Activated T-helper 1 cell treated with anti-CD3 and anti-CD28 coated beads, Interleukin-2, amount 50 U/mL, for 16 hours (primary cell): ENCODE results near the gene MGMT.

ENCODE experiments used
- DNase-seq, 2 donors: peaks; one replicate each; pipeline ENCODE4 v3.0.0-alpha.2; 2020; ENCODE audit warnings: low read depth in 1 of 2, low spot score in 1 of 2

The MGMT gene

DNA sequence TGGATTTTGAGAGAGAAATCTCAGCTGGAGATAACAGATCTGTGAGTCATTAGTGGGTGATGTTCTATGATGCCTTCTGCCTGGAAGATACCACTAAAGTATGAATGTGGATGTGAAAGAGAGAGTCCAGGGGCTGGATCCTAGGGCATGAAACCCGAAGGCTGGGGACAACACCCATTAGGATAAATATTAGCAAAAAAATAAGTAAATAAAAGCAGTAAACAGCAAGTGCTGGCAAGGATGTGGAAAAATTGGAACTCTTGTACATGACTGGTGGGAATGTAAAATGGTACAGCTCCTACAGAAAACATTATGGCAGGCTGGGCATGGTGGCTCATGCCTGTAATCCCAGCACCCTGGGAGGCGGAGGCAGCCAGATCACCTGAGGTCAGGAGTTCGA lies 16.6 kb upstream of the MGMT start:
- DNase-seq = no peak

DNA sequence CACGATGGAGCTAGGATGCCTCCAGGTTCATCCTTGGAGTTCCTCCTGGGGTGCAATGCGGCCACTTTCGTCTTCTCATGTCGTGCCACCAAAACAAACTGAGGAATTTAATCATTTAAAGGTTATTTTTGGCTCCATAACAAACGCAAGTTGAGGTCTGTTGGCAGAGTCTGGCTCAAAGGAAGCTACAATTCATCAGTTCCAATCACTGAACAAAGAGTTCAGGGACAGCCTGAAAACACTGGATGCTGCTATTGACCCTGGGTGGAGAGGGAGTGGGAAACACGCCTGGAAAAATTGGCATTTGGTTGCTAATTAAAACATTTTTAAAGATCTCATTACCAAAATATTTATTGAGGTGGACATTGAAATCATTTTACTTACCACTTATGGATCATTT lies 11.4 kb upstream of the MGMT start:
- no peak for DNase-seq

GRCh38 chr10:129459762-129460539 lies 7.1 kb upstream of the MGMT start:
- DNase-seq = no peak

DNA sequence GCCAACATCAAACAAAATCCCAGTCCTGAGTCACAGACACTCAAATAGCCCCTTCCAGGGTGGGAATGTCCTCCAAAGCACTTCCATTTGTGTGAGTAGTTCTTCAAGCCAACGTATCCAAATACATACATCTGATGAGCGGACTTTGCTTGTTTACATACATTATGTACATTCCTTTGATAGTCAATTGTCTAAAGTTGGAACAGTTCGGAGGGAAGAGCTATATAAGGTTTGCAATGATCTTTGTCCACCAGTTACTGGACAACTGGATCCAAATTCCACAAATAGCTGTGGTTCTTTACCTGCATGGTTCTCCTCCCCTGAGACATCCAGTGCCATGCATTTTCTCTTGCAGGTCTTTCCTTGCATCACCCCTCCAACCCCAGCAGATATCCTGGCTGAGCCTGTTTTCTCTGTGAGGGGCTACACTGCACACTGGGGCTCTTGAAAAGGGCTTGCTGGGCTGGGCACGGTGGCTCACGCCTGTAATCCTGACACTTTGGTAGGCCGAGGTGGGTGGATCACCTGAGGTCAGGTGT lies 4.7 kb upstream of the MGMT start:
- DNase-seq = no peak

- no peak for DNase-seq
These were observed 2.8 kb upstream of the MGMT start for GRCh38 chr10:129464251-129464650.

DNA sequence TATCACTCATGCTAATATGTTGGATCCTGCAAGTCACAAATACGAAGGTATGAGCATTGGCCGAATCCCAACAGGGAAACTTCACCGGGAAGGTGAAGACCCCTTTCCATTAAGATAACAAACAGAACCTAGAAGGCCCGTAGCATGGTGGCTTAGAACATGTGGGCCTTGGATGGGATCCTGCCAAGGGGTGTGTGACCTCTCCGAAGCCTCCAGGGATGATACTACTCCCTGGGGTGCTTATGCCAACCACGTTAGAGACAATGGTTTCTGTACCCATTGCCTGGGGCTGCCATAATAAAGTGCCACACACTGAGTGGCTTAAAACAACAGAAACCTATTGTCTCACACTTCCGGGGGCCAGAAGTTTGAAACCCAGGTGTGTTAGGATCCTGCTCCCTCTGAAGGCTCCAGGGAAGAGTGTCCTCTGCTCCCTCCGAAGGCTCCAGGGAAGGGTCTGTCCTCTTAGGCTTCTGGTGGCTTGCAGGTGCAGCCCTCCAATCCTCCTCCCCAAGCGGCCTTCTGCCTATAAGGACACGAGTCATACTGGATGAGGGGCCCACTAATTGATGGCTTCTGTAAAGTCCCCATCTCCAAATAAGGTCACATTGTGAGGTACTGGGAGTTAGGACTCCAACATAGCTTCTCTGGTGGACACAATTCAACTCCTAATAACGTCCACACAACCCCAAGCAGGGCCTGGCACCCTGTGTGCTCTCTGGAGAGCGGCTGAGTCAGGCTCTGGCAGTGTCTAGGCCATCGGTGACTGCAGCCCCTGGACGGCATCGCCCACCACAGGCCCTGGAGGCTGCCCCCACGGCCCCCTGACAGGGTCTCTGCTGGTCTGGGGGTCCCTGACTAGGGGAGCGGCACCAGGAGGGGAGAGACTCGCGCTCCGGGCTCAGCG lies 992 bp upstream of the MGMT start:
- no peak for DNase-seq

DNA sequence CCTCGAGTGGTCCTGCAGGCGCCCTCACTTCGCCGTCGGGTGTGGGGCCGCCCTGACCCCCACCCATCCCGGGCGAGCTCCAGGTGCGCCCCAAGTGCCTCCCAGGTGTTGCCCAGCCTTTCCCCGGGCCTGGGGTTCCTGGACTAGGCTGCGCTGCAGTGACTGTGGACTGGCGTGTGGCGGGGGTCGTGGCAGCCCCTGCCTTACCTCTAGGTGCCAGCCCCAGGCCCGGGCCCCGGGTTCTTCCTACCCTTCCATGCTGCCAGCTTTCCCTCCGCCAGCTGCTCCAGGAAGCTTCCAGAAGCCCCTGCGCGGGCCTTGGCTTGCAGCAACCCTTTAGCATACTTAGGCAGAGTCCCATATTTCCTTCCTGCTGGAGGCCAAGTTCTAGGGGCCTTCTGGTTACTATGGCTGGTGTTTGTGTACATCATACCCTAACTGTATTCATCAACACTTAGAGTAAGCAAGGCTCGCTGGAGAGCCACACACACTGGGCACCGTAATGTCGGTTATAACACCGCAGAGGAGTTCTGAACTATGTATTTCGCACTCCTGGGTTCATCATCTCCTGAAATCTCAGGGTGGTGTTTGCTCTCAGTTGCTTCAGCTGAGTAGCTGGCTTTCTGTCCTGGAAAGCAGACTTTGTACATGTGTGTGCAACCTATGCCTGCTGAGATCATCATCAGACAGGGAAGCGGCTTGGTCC lies 471 bp downstream of the MGMT start:
- DNase-seq = peak in 1 of 2 donors; percentile 6

DNA sequence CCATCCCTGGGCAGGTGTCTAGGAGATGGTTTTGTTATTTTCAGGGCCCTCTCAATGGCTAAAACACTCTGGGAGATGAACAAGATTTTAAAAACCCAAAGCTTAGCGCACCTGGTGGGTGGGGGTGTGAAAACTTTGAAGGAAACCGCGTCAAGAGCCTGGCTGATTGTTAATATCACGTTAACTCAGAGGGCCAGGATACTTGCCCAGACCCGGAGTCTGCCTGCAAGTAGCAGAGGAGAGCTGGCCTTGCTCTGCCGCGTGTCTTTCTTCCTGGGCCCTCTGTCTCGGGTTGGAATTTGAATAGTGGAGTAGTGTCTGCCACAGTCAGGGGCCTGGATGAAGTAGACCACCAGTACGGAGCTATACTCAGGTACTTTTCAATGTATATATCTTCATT lies 1.1 kb downstream of the MGMT start:
- DNase-seq = no peak

DNA sequence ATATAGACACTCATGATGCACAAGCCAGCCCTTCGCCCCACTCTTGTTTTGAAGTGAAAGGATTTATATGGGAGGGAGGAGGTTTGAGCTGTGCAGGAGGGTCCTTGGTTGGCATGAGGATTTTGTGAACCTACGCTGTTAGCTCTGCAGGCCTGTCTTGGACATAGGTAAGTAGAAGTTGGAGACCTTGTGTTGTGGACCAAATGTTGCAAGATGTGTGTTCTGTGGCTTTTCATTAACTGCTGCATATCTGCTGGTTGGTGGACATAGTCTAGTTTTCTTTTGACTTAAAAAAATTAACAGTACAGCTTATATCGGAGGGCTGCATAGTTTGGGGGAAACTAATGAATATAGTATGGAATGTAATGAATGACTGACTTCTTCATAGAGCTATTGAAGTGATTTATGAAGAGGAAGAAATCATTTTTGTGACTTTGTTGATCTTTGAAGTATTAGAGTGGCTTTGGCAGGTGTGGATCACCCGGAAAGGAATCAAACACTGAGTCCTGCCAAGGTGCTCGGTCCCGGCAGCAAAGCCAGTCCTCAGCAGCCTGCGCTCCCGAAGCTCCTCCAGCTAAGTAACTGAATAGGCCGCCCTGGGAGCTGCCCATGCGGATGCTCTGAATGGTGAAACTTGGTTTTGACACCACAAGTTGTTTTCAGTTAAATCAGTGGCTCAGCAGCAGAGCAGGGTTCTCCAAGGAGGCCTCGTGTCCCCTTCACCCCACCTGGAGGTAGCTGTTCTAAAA lies 3.2 kb downstream of the MGMT start:
- no peak for DNase-seq

- no peak for DNase-seq
These were observed 4.6 kb downstream of the MGMT start for GRCh38 chr10:129471447-129472175.

DNA sequence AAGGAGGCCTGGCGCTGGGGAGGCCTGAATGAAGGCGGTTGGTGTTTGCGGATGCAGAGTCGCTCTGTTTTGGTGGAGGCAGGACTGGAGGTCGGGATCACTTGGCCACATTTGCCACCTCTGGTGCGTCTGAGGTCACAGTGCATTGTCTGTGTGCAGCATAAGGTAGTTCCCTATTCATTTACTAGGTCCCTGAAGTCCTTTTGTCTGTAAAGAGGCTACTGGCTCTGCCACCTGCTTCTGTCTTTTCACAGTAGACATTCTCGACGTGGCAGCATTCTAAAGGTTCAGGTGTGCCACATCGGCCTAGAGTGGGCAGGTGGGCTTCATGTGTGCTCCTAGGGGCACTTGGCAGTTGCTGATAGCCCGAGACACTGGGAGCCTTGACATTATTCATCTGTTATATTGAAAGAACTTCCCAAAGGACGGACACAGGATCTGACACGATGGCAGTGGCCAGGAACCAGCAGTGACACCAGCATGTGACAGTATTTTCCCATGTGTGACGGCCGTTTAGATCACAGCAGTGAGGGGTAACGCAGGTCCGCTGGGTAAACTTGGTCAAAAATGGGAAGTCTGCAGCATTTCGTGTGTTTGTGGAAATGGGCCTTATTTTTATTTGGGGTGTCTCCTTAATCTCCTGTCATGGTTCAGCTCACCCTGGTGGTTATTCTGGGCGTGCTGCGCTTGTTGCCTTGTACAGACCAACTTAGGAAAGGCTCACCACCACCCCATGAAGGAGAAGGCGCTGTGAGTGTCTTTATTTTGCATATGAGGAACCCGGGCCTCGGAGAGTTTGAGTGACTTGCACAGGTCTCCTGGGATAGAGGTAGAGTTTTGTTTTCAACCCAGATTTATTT lies 5.9 kb downstream of the MGMT start:
- no peak for DNase-seq

DNA sequence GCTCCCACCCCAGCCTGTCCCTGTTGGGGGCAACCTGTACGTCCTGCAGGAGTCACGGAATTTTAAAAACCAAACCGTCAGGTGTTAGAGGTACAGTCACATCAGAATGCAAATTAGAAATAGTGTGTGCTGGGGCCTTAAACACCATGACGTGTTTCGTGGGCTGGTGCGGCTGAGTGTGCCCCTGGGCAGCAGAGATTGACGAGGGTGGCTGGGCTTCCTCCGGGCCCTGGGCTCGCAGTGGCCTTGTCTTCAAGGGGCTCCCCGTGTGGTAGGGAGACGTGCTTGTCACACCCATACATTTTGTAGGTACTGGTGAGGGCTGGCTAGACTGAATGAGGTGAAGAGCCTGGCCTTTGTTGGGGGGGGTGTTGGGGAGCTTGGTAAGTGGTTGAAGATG lies 7.6 kb downstream of the MGMT start:
- no peak for DNase-seq

- no peak for DNase-seq
These were observed 9.4 kb downstream of the MGMT start for GRCh38 chr10:129476431-129476830.

DNA sequence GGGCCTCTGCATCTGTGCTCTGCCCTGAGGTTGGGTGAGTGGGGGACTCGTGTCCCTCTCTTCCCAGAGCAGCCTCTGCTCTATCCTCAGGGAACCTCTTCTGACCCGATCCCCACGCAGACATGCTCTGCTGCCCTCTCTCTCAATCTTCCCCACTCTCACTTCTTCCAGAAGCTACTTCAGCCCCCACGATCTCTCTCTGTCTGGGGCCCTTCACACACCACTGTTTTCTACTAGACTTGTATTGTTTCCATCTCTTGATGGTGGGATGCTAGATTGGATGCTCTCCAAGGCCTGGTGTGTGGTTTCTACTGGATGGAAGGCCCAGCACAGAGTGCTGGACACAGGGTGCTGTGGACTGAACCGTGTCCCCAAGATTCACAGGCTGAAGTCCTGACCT lies 10.0 kb downstream of the MGMT start:
- no peak for DNase-seq

- no peak for DNase-seq
These were observed 14.6 kb downstream of the MGMT start for GRCh38 chr10:129481641-129482040.

GRCh38 chr10:129483430-129484010 lies 16.5 kb downstream of the MGMT start:
- no peak for DNase-seq

- no peak for DNase-seq
These were observed 19.8 kb downstream of the MGMT start for GRCh38 chr10:129486805-129487204.

DNA sequence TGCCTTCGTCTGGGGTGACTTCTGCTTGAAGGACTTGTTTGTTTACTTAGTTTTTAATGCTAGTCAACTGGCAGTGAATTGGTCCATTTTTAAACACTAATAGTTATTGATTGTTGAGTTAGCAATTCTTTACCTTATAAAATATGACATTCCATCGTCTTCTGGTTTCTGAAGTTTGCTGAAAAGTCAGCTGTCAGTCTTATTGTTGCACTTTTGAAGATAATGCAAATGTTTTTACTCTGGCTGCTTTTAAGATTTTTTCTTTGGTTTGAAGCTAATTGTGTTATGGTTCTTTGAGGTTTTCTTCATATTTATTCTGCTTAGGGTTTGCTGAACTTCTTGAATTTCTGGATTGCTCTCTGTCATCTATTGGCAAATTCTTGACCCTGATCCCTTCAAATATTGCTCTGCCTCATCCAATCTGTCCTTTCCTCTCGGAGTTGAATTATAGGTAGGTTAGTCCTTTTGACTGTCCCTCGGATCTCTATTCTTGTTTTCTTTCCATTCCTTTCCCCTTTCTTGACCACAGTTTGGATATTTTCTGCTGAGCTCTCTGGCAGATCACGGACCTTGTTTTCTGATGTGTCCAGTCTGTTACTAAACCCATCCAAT lies 24.2 kb downstream of the MGMT start:
- DNase-seq = no peak
